ENCODE data around the gene UNCX. TPM values are rescaled to one million over a fixed set of nuclear protein-coding genes. Genes with fewer than 3 reads are reported as not detected.

Gene UNCX
- total and polyA plus RNA-seq, 3 donors from 2014 or later, result 0.24 TPM; not detected in 2

GRCh38 chr7:1229956-1230355, 2.7 kb upstream of the UNCX start:
- intact Hi-C loops (cut with DNase I; ENCODE audit: low total_unique reads), result no loop called here
- 3% methylated on average over 8 to 20 of the region's 37 CpGs for WGBS, 2 donors
- DNase-seq, result no peak
- H3K9me3 ChIP-seq, result no peaks in the 10 kb centered on the region
- no peaks in the 10 kb centered on the region for H3K36me3 ChIP-seq (ENCODE audit: low read depth, missing control alignments)
- no peak overlapping the region for H3K27ac ChIP-seq
- TF ChIP-seq, protein P1, sequence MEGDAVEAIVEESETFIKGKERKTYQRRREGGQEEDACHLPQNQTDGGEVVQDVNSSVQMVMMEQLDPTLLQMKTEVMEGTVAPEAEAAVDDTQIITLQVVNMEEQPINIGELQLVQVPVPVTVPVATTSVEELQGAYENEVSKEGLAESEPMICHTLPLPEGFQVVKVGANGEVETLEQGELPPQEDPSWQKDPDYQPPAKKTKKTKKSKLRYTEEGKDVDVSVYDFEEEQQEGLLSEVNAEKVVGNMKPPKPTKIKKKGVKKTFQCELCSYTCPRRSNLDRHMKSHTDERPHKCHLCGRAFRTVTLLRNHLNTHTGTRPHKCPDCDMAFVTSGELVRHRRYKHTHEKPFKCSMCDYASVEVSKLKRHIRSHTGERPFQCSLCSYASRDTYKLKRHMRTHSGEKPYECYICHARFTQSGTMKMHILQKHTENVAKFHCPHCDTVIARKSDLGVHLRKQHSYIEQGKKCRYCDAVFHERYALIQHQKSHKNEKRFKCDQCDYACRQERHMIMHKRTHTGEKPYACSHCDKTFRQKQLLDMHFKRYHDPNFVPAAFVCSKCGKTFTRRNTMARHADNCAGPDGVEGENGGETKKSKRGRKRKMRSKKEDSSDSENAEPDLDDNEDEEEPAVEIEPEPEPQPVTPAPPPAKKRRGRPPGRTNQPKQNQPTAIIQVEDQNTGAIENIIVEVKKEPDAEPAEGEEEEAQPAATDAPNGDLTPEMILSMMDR (IDR thresholded peaks at IDR 0.05), result no peak
- TF ChIP-seq POLR2A (IDR thresholded peaks at IDR 0.05), result no peak
- H3K4me3 ChIP-seq, result no peak overlapping the region
- no peaks in the 10 kb centered on the region for H3K4me1 ChIP-seq
- no peaks in the 10 kb centered on the region for H3K27me3 ChIP-seq

DNA sequence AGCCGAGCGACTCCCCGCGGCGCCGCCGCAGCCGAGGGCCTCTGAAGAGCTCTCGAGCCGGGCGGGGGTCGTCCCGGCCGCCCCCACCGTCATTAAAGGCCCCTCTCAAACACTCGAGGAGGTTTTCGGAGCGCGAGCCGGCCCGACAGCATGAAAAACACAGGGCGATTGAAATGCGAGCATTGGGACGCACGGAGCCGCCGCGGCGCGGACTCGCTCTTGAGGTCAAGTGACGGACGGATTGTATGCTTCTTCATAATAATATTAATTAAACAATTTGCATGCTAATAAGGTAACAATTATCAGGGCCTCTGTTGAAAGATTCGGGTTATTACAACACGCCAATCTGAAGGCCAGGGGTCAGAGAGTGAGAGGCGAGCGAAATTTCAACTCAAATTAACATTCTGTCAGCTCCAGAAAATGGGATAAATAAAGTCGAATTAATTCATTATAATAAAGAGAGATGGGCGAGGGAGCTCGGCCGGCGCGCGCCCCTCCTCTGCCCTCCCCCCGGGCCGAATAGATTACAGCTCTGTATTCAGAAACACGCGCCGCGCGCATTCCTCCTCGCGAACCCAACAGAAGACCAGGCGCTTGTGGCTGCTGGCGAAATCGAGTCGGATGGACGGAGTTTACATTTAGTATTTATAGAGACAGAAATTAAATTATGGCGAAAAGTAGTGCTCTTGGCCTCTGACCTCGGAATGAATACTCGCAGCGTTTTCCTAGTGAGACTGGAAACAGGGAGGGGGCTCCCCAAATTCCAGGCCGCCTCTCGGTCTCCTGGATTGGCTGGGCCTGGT, 2.1 kb upstream of the UNCX start:
- no peaks in the 10 kb centered on the region for H3K9me3 ChIP-seq
- H3K27ac ChIP-seq, result no peak overlapping the region
- no peaks in the 10 kb centered on the region for H3K4me1 ChIP-seq
- 10% methylated on average over 58 to 64 of the region's 64 CpGs for WGBS, 2 donors
- TF ChIP-seq, protein P1 (IDR thresholded peaks at IDR 0.05), result no peak
- no peak for TF ChIP-seq POLR2A (IDR thresholded peaks at IDR 0.05)
- H3K36me3 ChIP-seq (ENCODE audit: low read depth, missing control alignments), result no peaks in the 10 kb centered on the region
- intact Hi-C loops (cut with DNase I; ENCODE audit: low total_unique reads), result no loop called here
- no peak for DNase-seq
- H3K4me3 ChIP-seq, result no peak overlapping the region
- no peaks in the 10 kb centered on the region for H3K27me3 ChIP-seq

DNA sequence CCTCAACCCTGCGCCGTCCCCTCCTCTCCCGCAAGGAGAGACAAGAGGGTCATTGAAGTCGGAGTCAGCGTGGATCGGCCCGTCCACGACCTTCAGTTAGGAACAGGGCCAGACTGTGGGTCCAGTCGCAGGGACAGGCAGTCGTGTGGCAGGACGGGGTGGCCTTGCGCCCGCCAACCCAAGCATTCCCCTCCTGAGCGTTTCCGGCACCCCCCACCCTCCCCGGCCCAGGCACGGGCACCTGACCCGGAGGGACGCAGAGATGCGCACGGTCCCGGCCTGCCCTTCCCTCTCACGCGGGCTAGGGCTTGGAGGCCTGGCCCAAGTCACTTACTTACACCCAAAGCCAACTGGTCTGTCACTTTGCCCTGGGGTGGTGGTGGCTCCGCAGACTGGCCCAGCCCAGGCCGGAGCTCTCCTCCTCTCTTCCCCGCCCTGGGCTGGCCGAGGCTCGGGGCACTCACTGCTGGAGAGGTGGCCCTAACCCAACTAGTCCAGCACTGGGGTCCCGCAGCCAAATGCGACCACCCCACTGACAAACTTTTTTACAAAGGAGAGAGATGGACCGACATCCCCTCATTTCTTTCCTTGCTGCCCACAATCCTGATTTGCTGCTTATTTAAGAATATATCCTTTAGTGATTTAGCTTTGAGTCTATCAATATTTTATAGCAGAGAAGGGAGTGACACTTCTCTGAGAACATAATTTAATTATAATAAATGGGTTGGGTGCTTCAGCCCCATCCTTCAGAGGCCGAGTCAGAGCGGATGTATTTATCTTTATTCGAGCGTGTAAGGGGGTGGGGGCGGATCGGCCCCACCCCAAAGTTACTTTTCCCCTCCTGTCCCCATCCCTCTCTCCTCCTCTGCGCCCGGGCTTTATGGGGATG, 1.2 kb upstream of the UNCX start:
- TF ChIP-seq, protein P1 (IDR thresholded peaks at IDR 0.05), result no peak
- no peak for TF ChIP-seq POLR2A (IDR thresholded peaks at IDR 0.05)
- no peaks in the 10 kb centered on the region for H3K27me3 ChIP-seq
- WGBS, 2 donors, result 6 to 11% methylated on average over 25 to 40 of the region's 40 CpGs
- no peaks in the 10 kb centered on the region for H3K36me3 ChIP-seq (ENCODE audit: low read depth, missing control alignments)
- no peak overlapping the region for H3K4me3 ChIP-seq
- H3K4me1 ChIP-seq, result no peaks in the 10 kb centered on the region
- no peaks in the 10 kb centered on the region for H3K9me3 ChIP-seq
- intact Hi-C loops (cut with DNase I; ENCODE audit: low total_unique reads), result no loop called here
- H3K27ac ChIP-seq, result no peak overlapping the region
- DNase-seq, result no peak

DNA sequence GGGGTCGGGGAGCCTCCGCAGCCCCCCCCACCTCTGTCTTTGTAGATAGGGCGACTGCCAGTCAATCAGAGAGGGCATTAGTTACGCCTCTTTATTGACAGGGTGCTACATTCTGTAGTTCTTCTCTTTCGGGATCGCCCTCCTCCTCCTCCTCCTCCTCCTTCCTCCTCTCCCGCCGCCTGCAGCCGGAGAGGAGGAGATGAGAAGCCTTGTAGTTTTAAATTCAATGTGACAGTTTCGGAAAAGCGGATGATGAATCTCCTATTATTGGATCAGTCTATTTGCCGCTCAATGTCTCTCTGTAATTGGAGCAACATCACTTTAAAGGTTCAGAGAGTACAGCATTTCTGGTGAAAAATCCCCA, 587 bp upstream of the UNCX start:
- DNase-seq, result no peak
- Histone ChIP-seq H3K27me3 (no peaks in the 10 kb centered on the region), H3K36me3 (ENCODE audit: low read depth, missing control alignments) (no peaks in the 10 kb centered on the region), H3K9me3 (no peaks in the 10 kb centered on the region), H3K4me1 (no peaks in the 10 kb centered on the region), H3K27ac (no peak overlapping the region), H3K4me3 (no peak overlapping the region)
- WGBS, 2 donors, result 6 to 9% methylated on average over 12 of the region's 12 CpGs
- TF ChIP-seq, protein P1 (IDR thresholded peaks at IDR 0.05), result no peak
- TF ChIP-seq POLR2A (IDR thresholded peaks at IDR 0.05), result no peak
- intact Hi-C loops (cut with DNase I; ENCODE audit: low total_unique reads), result no loop called here

All from testis (tissue), 3 donors.